Spleen (tissue), 7 donors: ENCODE results near the gene SPIRE1.

Source experiments
- CTCF ChIP-seq, 11 experiments: fragments of 200-600 bp in 7 of 11; fragments of 450-650 bp in 4 of 11; sonication (generic) in 4 of 11; IDR thresholded peaks in 8 of 11; conservative IDR thresholded peaks in 3 of 11; 1 replicate in 7 of 11; 2 replicates in 4 of 11; pipeline versions ENCODE4 v1.4.0 to v1.8.0; 2016 to 2021; ENCODE audit warnings: antibody characterized with exemption in 11 of 11, inconsistent platforms in 4 of 11, mild to moderate bottlenecking in 1 of 11
- POLR2A ChIP-seq, 3 donors: fragments of 450-650 bp; IDR thresholded peaks; one replicate each; pipeline ENCODE4 v1.5.1; 2017; ENCODE audit warnings: antibody characterized with exemption in 3 of 3, mild to moderate bottlenecking in 1 of 3
- POLR2AphosphoS5 ChIP-seq, 3 donors: sonication (generic); formaldehyde crosslinking; IDR thresholded peaks; one replicate each; pipeline ENCODE4 v1.5.1; 2017; ENCODE audit warnings: antibody characterized with exemption in 3 of 3
- donor health status: DM: no; HTN: no; CAD: no; lungs with moderate emphysema.
- donor health status: DM: no; HTN: no; CAD: no.
- donor health status: DM: no; HTN: no; CAD: no.

- no peak for TF ChIP-seq POLR2AphosphoS5 (IDR thresholded peaks at IDR 0.05)
- no peak for TF ChIP-seq CTCF (IDR thresholded peaks at IDR 0.05 in 8 of 11, conservative IDR thresholded peaks at IDR 0.05 in 3 of 11)
- TF ChIP-seq POLR2A (IDR thresholded peaks at IDR 0.05) = no peak
Observed at GRCh38 chr18:12398625-12399024, 259.3 kb downstream of the SPIRE1 start.
